Activated CD4-positive, CD25-positive, alpha-beta regulatory T cell treated with anti-CD3 and anti-CD28 coated beads, Interleukin-2, amount 50 U/mL, for 16 hours (primary cell): ENCODE measurements around the gene SYNGR2.

Experiments used
- DNase-seq: peaks from one replicate; pipeline ENCODE4 v3.0.0-alpha.2; 2020; ENCODE audit warnings: low read depth, low spot score

SYNGR2 gene

GRCh38 chr17:78197147-78197832, 28.9 kb downstream of the SYNGR2 start:
- DNase-seq: no peak

DNA sequence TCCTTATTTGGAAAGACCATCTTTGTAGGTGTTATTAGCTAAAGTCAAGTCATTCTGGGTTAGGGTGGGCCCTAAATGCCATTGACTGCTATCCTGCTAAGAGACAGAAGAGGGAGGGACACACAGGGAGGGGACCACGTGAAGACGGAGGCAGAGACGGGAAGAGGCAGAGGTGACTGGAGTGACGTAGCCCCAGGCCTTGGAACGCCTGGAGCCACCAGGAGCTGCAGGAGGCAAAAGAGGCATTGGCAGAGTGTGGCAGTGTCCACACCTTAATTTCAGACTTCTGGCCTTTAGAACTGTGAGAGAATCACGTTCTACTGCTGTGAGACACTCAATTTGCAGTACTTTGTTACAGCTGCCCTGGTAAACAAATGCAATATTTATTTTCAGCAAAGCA, 32.1 kb downstream of the SYNGR2 start:
- DNase-seq: no peak

- DNase-seq: no peak
Observed at GRCh38 chr17:78202666-78203065, 34.3 kb downstream of the SYNGR2 start.

GRCh38 chr17:78204387-78205123, 36.2 kb downstream of the SYNGR2 start:
- no peak for DNase-seq

- DNase-seq: no peak
Observed at GRCh38 chr17:78205124-78205775, 36.9 kb downstream of the SYNGR2 start.

GRCh38 chr17:78206298-78206697, 37.9 kb downstream of the SYNGR2 start:
- no peak for DNase-seq

DNA sequence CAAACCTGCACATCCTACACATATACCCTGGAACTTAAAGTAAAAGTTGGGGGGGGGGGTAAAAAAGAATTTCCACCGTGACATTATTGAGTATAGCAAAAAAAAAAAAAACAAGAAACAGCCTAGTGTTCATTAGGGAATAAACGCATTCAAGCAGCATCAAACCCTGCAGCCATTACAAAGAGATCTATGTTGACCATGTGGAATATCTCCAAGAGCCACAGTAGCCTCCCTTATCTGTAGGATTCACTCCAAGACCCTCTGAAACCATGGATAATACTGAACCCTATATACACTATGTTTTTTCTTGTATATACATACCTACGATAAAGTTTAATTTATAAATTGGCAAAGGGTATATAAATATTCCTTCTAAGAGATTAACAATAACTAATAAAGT, 40.1 kb downstream of the SYNGR2 start:
- DNase-seq: no peak

- DNase-seq: no peak
Observed at GRCh38 chr17:78210111-78210510, 41.7 kb downstream of the SYNGR2 start.

- DNase-seq: no peak
Observed at GRCh38 chr17:78211032-78211431, 42.7 kb downstream of the SYNGR2 start.

- DNase-seq: peak; percentile 83
Observed at GRCh38 chr17:78214016-78214705, 45.8 kb downstream of the SYNGR2 start, which contains the start of gene BIRC5. BIRC5 (plus strand) TSS chr17:78214253; CDS start chr17:78214317, 64 bp downstream.

DNA sequence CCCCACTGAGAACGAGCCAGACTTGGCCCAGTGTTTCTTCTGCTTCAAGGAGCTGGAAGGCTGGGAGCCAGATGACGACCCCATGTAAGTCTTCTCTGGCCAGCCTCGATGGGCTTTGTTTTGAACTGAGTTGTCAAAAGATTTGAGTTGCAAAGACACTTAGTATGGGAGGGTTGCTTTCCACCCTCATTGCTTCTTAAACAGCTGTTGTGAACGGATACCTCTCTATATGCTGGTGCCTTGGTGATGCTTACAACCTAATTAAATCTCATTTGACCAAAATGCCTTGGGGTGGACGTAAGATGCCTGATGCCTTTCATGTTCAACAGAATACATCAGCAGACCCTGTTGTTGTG, 46.3 kb downstream of the SYNGR2 start:
- no peak for DNase-seq

DNA sequence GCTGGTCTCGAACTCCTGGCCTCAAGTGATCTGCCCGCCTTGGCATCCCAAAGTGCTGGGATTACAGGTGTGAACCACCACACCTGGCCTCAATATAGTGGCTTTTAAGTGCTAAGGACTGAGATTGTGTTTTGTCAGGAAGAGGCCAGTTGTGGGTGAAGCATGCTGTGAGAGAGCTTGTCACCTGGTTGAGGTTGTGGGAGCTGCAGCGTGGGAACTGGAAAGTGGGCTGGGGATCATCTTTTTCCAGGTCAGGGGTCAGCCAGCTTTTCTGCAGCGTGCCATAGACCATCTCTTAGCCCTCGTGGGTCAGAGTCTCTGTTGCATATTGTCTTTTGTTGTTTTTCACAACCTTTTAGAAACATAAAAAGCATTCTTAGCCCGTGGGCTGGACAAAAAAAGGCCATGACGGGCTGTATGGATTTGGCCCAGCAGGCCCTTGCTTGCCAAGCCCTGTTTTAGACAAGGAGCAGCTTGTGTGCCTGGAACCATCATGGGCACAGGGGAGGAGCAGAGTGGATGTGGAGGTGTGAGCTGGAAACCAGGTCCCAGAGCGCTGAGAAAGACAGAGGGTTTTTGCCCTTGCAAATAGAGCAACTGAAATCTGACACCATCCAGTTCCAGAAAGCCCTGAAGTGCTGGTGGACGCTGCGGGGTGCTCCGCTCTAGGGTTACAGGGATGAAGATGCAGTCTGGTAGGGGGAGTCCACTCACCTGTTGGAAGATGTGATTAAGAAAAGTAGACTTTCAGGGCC, 51.2 kb downstream of the SYNGR2 start:
- no peak for DNase-seq
